ENCODE results near the gene MTURN. TPM values are rescaled to one million over a fixed set of nuclear protein-coding genes. Genes with fewer than 3 reads are reported as not detected.

MTURN gene
- total and polyA plus RNA-seq, 2 donors (not counting 1 experiment from before 2014, with no cell fraction given), result 4.5 to 13.9 TPM

GRCh38 chr7:30154111-30154587, 19.4 kb downstream of the MTURN start:
- H3K79me2 ChIP-seq (ENCODE audit: control insufficient read depth, insufficient read depth, low read length), result no peaks in the 10 kb centered on the region
- H2AFZ ChIP-seq (ENCODE audit: insufficient read depth, low read depth, low read length, poor library complexity, severe bottlenecking), result no peak overlapping the region
- 97% methylated on average over 6 of the region's 9 CpGs for WGBS (ENCODE audit: insufficient coverage)
- intact Hi-C loops (cut with micrococcal nuclease), result no loop called here
- ATAC-seq (ENCODE audit: low read depth), result no peak
- TF ChIP-seq CTCF (IDR thresholded peaks at IDR 0.05) (no peak), EZH2 (IDR thresholded peaks at IDR 0.05; ENCODE audit: borderline replicate concordance, insufficient read depth, low read depth, low read length, poor library complexity, severe bottlenecking) (no peak)
- Mint-ChIP-seq H3K4me1 (peaks cover 10% of the 10 kb centered on the region), H3K27me3 (no peaks in the 10 kb centered on the region), H3K4me3 (no peak overlapping the region), H3K9me3 (ENCODE audit: insufficient read depth) (no peaks in the 10 kb centered on the region), H3K27ac (no peak overlapping the region)
- no peaks in the 10 kb centered on the region for H4K20me1 ChIP-seq (ENCODE audit: control insufficient read depth, insufficient read depth, low read length, poor library complexity, severe bottlenecking)
- H3K4me2 ChIP-seq (replicated peaks; ENCODE audit: low read depth, low read length, poor library complexity, severe bottlenecking), result no peak overlapping the region
- no peaks in the 10 kb centered on the region for H3K36me3 ChIP-seq (replicated peaks in 1 of 2; ENCODE audit: control extremely low read depth in 1 of 2, control insufficient read depth in 1 of 2, extremely low read depth in 1 of 2, insufficient read depth in 2 of 2, low read length in 1 of 2)
- CTCF ChIA-PET, result interaction anchor here (0.6 kb wide), 1 partner anchor 187 kb away, joined by 3 read pairs; no protein-coding TSS in a partner anchor
- no peak overlapping the region for H3K27ac ChIP-seq (ENCODE audit: low read length in 2 of 2)
- H3K4me3 ChIP-seq (ENCODE audit: control extremely low read depth in 1 of 5, extremely low read depth in 1 of 5, insufficient read depth in 1 of 5, low read depth in 2 of 5, low read length in 4 of 5), result no peak overlapping the region
- H3K27me3 ChIP-seq (replicated peaks in 1 of 4; ENCODE audit: control extremely low read depth in 1 of 4, control insufficient read depth in 3 of 4, insufficient read depth in 4 of 4, low read length in 3 of 4), result no peaks in the 10 kb centered on the region
- H3K9ac ChIP-seq (ENCODE audit: low read length), result no peak overlapping the region
- DNase-seq, result no peak
- H3K4me1 ChIP-seq (ENCODE audit: control insufficient read depth in 2 of 2, insufficient read depth in 2 of 2, low read length in 2 of 2), result peaks cover 10 to 11% of the 10 kb centered on the region in 2 donors
- no peaks in the 10 kb centered on the region for H3K9me3 ChIP-seq (ENCODE audit: control extremely low read depth in 1 of 3, control insufficient read depth in 2 of 3, insufficient read depth in 1 of 3, low read length in 2 of 3)
- POLR2A ChIA-PET, result no interaction called here

GRCh38 chr7:30155481-30155880, 20.7 kb downstream of the MTURN start:
- Mint-ChIP-seq H3K4me1 (peaks cover 23% of the 10 kb centered on the region), H3K9me3 (ENCODE audit: insufficient read depth) (no peaks in the 10 kb centered on the region), H3K27me3 (no peaks in the 10 kb centered on the region), H3K27ac (no peak overlapping the region), H3K4me3 (no peak overlapping the region)
- no peak overlapping the region for H2AFZ ChIP-seq (ENCODE audit: insufficient read depth, low read depth, low read length, poor library complexity, severe bottlenecking)
- H3K4me3 ChIP-seq (ENCODE audit: control extremely low read depth in 1 of 5, extremely low read depth in 1 of 5, insufficient read depth in 1 of 5, low read depth in 2 of 5, low read length in 4 of 5), result no peak overlapping the region
- CTCF ChIA-PET, result no interaction called here
- no peaks in the 10 kb centered on the region for H3K9me3 ChIP-seq (ENCODE audit: control extremely low read depth in 1 of 3, control insufficient read depth in 2 of 3, insufficient read depth in 1 of 3, low read length in 2 of 3)
- no peak for DNase-seq
- POLR2A ChIA-PET, result no interaction called here
- no peaks in the 10 kb centered on the region for H3K27me3 ChIP-seq (replicated peaks in 1 of 4; ENCODE audit: control extremely low read depth in 1 of 4, control insufficient read depth in 3 of 4, insufficient read depth in 4 of 4, low read length in 3 of 4)
- TF ChIP-seq EZH2 (IDR thresholded peaks at IDR 0.05; ENCODE audit: borderline replicate concordance, insufficient read depth, low read depth, low read length, poor library complexity, severe bottlenecking) (no peak), CTCF (IDR thresholded peaks at IDR 0.05) (no peak)
- H3K27ac ChIP-seq (ENCODE audit: low read length in 2 of 2), result no peak overlapping the region
- H3K9ac ChIP-seq (ENCODE audit: low read length), result no peak overlapping the region
- no peak for ATAC-seq (ENCODE audit: low read depth)
- no peak overlapping the region for H3K4me2 ChIP-seq (replicated peaks; ENCODE audit: low read depth, low read length, poor library complexity, severe bottlenecking)
- H4K20me1 ChIP-seq (ENCODE audit: control insufficient read depth, insufficient read depth, low read length, poor library complexity, severe bottlenecking), result no peaks in the 10 kb centered on the region
- no peaks in the 10 kb centered on the region for H3K36me3 ChIP-seq (replicated peaks in 1 of 2; ENCODE audit: control extremely low read depth in 1 of 2, control insufficient read depth in 1 of 2, extremely low read depth in 1 of 2, insufficient read depth in 2 of 2, low read length in 1 of 2)
- WGBS (ENCODE audit: insufficient coverage), result 78% methylated on average over 7 of the region's 8 CpGs
- no peaks in the 10 kb centered on the region for H3K79me2 ChIP-seq (ENCODE audit: control insufficient read depth, insufficient read depth, low read length)
- intact Hi-C loops (cut with micrococcal nuclease), result no loop called here
- peaks cover 17 to 18% of the 10 kb centered on the region in 2 donors for H3K4me1 ChIP-seq (ENCODE audit: control insufficient read depth in 2 of 2, insufficient read depth in 2 of 2, low read length in 2 of 2)

All from B cell (primary cell).